Activated CD4-positive, alpha-beta memory T cell treated with anti-CD3 and anti-CD28 coated beads, Interleukin-2, amount 10 ng/mL, durations not matched to agents 7 days and 5 days (primary cell): ENCODE data around the gene LRRC37B. TPM values are rescaled to one million over a fixed set of nuclear protein-coding genes. Genes with fewer than 3 reads are reported as not detected.
A peak's percentile ranks its signal among the peaks of the same experiment; 100 is the strongest.
"Not testable (repeated sequence)": the region's sequence is repeated elsewhere in the genome, so short reads cannot be mapped to it uniquely, and the experiment has no call there.

Source experiments
- CTCF ChIA-PET: fragments of 350-600 bp; sonication (Branson Sonifier 250); formaldehyde crosslinking; loops from one replicate; lab custom pipeline; 2021; ENCODE audit warnings: antibody characterized with exemption, inconsistent platforms; lab: Charles Lee
- POLR2A ChIA-PET: fragments of 350-600 bp; sonication (Branson Sonifier 250); formaldehyde crosslinking; loops from one replicate; lab custom pipeline; 2021; ENCODE audit warnings: antibody characterized with exemption; lab: Charles Lee
- DNase-seq: peaks from one replicate; pipeline ENCODE4 v3.0.0-alpha.2; 2020
- H3K27ac Mint-ChIP-seq: one replicate; pipeline ENCODE4 v1.8.0; 2021; ENCODE audit warnings: mild to moderate bottlenecking, mixed read lengths
- H3K27me3 Mint-ChIP-seq: one replicate; pipeline ENCODE4 v1.8.0; 2021; ENCODE audit warnings: mixed read lengths
- H3K36me3 Mint-ChIP-seq: one replicate; pipeline ENCODE4 v1.8.0; 2021; ENCODE audit warnings: low read depth, mixed read lengths
- H3K4me1 Mint-ChIP-seq: one replicate; pipeline ENCODE4 v1.8.0; 2021; ENCODE audit warnings: mixed read lengths
- H3K4me3 Mint-ChIP-seq: one replicate; pipeline ENCODE4 v1.8.0; 2021; ENCODE audit warnings: mild to moderate bottlenecking, mixed read lengths
- H3K9me3 Mint-ChIP-seq: one replicate; pipeline ENCODE4 v1.8.0; 2021; ENCODE audit warnings: mixed read lengths
- total RNA-seq, 2 experiments: library from RNA; stranded (reverse); gene quantifications; one replicate each; pipeline ENCODE4 v1.2.3, GENCODE V29; 2021

The LRRC37B gene
- total RNA-seq, 2 experiments from 2014 or later: 41.1 to 44.9 TPM

DNA sequence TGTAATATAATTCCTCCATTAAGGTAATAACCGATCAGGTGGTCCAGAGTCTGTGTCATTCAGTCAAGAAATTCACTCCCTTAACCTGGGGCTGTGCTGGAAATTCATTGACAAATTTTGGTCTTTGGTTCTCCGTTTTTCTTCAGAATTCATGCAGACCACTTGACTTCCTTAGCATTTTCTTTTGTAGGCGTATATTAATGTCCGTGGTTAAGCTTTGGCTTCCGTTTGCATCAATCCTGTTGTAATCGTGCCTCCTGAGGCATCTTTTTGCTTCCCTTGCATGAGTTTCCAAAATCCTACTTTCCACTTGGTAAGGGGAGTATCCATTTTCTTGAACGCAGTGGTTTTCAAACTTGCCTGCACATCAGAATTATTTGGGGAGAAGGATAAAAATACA is 9.0 kb downstream of the LRRC37B start:
- Mint-ChIP-seq H3K4me1 (peaks cover 52% of the 10 kb centered on the region), H3K27ac (peak overlapping the region; percentile 62), H3K27me3 (no peaks in the 10 kb centered on the region), H3K36me3 (peaks cover 45% of the 10 kb centered on the region), H3K9me3 (no peaks in the 10 kb centered on the region), H3K4me3 (no peak overlapping the region)
- ChIA-PET CTCF (interaction anchor here (1.0 kb wide), 1 partner anchor 9 kb away, joined by 6 read pairs; the partner anchor contains the start of gene LRRC37B), POLR2A (interaction anchor here (1.8 kb wide), 1 partner anchor 9 kb away, joined by 7 read pairs; the partner anchor contains the start of gene LRRC37B)
- DNase-seq: no peak

- POLR2A ChIA-PET: no interaction called here
- peaks cover 32% of the 10 kb centered on the region for H3K4me1 Mint-ChIP-seq
- H3K27ac Mint-ChIP-seq: no peak overlapping the region
- H3K9me3 Mint-ChIP-seq: no peaks in the 10 kb centered on the region
- CTCF ChIA-PET: no interaction called here
- H3K4me3 Mint-ChIP-seq: no peak overlapping the region
- no peaks in the 10 kb centered on the region for H3K27me3 Mint-ChIP-seq
- H3K36me3 Mint-ChIP-seq: peaks cover 47% of the 10 kb centered on the region
- DNase-seq: no peak
Measured at GRCh38 chr17:32019228-32019627, 12.0 kb downstream of the LRRC37B start.

GRCh38 chr17:32020943-32021614 is 13.9 kb downstream of the LRRC37B start:
- no peak overlapping the region for H3K4me3 Mint-ChIP-seq
- H3K27me3 Mint-ChIP-seq: no peaks in the 10 kb centered on the region
- ChIA-PET POLR2A (no interaction called here), CTCF (no interaction called here)
- peaks cover 27% of the 10 kb centered on the region for H3K4me1 Mint-ChIP-seq
- peaks cover 44% of the 10 kb centered on the region for H3K36me3 Mint-ChIP-seq
- no peaks in the 10 kb centered on the region for H3K9me3 Mint-ChIP-seq
- DNase-seq: no peak
- no peak overlapping the region for H3K27ac Mint-ChIP-seq

DNA sequence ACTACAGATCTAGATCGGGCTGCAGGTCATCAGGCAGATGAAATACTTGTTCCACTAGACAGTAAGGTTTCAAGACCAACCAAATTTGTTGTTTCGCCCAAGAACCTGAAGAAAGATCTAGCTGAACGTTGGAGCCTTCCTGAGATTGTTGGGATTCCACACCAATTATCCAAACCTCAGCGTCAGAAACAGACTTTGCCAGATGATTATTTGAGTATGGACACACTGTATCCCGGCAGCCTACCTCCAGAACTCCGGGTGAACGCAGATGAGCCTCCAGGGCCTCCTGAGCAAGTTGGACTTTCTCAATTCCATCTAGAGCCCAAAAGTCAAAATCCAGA is 14.4 kb downstream of the LRRC37B start:
- DNase-seq: no peak
- H3K4me1 Mint-ChIP-seq: peaks cover 22% of the 10 kb centered on the region
- H3K36me3 Mint-ChIP-seq: peaks cover 40% of the 10 kb centered on the region
- H3K27me3 Mint-ChIP-seq: no peaks in the 10 kb centered on the region
- no peak overlapping the region for H3K4me3 Mint-ChIP-seq
- no peak overlapping the region for H3K27ac Mint-ChIP-seq
- ChIA-PET CTCF (no interaction called here), POLR2A (no interaction called here)
- no peaks in the 10 kb centered on the region for H3K9me3 Mint-ChIP-seq

DNA sequence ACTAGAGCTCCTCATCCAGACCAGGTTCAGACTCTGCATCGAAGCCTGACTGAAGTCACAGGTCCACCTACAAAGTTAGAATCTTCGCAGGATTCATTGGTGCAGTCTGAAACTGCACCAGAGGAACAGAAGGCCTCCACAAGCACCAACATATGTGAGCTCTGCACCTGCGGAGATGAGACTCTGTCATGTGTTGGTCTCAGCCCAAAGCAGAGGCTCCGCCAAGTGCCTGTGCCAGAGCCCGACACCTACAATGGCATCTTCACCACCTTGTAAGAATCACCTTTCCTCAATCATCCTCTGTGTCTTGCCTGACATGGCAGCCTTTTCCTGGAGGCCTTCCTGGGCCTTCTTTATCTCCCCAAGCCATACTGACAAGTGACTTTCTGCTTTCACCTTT is 15.4 kb downstream of the LRRC37B start:
- H3K27ac Mint-ChIP-seq, CTCF ChIA-PET, H3K4me3 Mint-ChIP-seq: not testable (repeated sequence)

GRCh38 chr17:32027271-32027670 is 20.1 kb downstream of the LRRC37B start:
- H3K27ac Mint-ChIP-seq, H3K4me1 Mint-ChIP-seq, CTCF ChIA-PET, POLR2A ChIA-PET, H3K27me3 Mint-ChIP-seq, H3K4me3 Mint-ChIP-seq, H3K36me3 Mint-ChIP-seq, H3K9me3 Mint-ChIP-seq, DNase-seq: not testable (repeated sequence)

More for the DNA sequence above, 15.4 kb downstream of the LRRC37B start:
- H3K27me3 Mint-ChIP-seq, H3K9me3 Mint-ChIP-seq, POLR2A ChIA-PET, DNase-seq: not testable (repeated sequence)
- peaks cover 12% of the 10 kb centered on the region for H3K4me1 Mint-ChIP-seq
- H3K36me3 Mint-ChIP-seq: peaks cover 36% of the 10 kb centered on the region

- Mint-ChIP-seq H3K27ac (no peak overlapping the region), H3K4me3 (no peak overlapping the region)
Measured at GRCh38 chr17:32033223-32033622, 26.0 kb downstream of the LRRC37B start.

DNA sequence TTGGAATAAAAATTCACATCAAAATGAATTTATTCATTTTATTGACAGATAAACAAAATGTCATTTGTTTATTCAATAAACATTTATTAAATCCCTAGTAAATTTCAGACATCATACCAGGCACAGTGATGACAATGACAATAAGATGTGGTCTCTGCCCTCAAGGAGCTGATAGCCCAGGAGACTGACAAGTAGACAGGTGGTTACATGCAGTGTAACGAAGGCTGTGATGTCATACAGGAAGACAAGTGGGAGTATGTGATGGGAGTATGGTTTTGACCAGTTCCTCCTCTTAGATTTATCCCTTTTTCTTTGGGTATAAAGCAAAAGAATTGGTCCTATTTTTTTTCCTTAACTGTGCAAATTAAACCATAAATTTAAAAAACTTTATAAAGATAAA is 26.6 kb downstream of the LRRC37B start:
- H3K4me1 Mint-ChIP-seq, POLR2A ChIA-PET, H3K27ac Mint-ChIP-seq, H3K27me3 Mint-ChIP-seq, DNase-seq, H3K9me3 Mint-ChIP-seq, H3K4me3 Mint-ChIP-seq: not testable (repeated sequence)
- CTCF ChIA-PET: interaction anchor here (0.6 kb wide), 1 partner anchor 188 kb away, joined by 3 read pairs; no protein-coding TSS in a partner anchor
- peaks cover 33% of the 10 kb centered on the region for H3K36me3 Mint-ChIP-seq

More at GRCh38 chr17:32033223-32033622, 26.0 kb downstream of the LRRC37B start:
- ChIA-PET CTCF (no interaction called here), POLR2A (no interaction called here)
- DNase-seq: no peak
- Mint-ChIP-seq H3K27me3 (no peaks in the 10 kb centered on the region), H3K36me3 (peaks cover 30% of the 10 kb centered on the region), H3K4me1 (peaks cover 1% of the 10 kb centered on the region), H3K9me3 (no peaks in the 10 kb centered on the region)

DNA sequence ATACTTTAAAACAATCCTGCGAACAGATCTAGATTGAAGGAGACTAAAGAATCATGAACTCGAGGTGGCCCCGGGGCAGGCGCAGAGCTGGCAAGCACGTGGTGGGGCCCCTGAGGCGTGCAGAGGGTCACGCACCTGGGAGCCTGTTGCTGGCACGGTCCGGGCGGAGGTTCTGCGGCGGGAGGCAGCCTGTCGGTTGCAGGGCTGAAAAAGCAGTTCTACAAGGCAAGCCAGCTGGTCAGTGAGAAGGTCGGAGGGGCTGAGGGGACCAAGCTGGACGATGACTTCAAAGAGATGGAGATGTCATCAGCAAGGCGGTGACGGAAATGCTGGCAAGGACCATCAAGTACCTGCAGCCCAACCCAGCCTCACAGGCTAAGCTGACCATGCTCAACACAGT is 33.1 kb downstream of the LRRC37B start:
- H3K4me3 Mint-ChIP-seq, CTCF ChIA-PET, DNase-seq, H3K9me3 Mint-ChIP-seq, H3K27ac Mint-ChIP-seq, H3K4me1 Mint-ChIP-seq, POLR2A ChIA-PET, H3K27me3 Mint-ChIP-seq: not testable (repeated sequence)
- peaks cover 33% of the 10 kb centered on the region for H3K36me3 Mint-ChIP-seq

DNA sequence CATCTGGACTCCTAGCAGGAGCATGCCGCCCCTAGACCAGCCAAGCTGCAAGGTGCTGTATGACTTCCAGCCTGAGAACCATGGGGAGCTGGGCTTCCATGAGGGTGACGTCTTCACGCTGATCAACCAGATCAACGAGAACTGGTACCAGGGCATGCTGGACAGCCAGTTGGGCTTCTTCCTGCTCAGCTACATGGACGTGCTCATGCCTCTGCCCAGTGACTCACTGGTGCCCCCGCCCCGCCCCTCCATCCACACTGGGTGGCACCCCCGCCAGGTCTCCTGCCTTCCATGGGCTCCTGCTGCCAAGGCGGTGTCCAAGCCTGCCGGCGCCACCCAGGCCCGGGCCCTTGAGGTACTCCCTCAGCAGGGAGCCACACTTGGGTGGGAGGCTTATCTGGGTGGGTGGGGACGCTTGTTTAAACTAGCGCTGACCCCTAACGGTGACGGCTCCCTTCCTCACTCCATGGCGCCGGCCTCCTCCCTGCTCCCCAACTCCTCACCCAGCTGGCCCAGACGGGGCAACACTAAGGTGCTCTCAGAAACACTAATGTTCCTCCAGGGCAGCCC is 34.2 kb downstream of the LRRC37B start:
- H3K4me3 Mint-ChIP-seq, H3K9me3 Mint-ChIP-seq, CTCF ChIA-PET, H3K4me1 Mint-ChIP-seq, POLR2A ChIA-PET, H3K27ac Mint-ChIP-seq, H3K27me3 Mint-ChIP-seq, DNase-seq: not testable (repeated sequence)
- H3K36me3 Mint-ChIP-seq: peaks cover 24% of the 10 kb centered on the region

GRCh38 chr17:32042266-32042665 is 35.1 kb downstream of the LRRC37B start:
- POLR2A ChIA-PET, H3K27me3 Mint-ChIP-seq, DNase-seq, H3K4me1 Mint-ChIP-seq, H3K9me3 Mint-ChIP-seq, CTCF ChIA-PET, H3K4me3 Mint-ChIP-seq, H3K27ac Mint-ChIP-seq: not testable (repeated sequence)
- peaks cover 21% of the 10 kb centered on the region for H3K36me3 Mint-ChIP-seq

DNA sequence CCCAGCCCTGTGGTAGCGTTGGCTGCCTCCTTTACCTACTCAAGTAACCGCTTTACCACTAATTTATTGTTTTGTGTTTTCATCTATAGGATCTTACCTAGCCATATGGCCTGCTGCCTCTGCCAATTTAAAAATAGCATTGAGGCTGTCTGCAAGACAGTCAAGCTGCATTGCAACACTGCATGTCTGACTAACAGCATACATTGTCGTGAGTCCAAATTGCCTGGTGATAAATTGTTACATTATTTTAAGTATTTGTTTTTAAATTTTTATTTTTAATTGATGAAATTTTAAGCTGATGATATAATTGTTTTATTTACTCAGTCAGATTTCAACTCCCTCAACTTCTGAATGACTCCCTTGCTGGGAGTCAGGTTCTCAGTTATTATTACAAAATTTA is 38.4 kb downstream of the LRRC37B start:
- H3K9me3 Mint-ChIP-seq, CTCF ChIA-PET, POLR2A ChIA-PET: not testable (repeated sequence)

DNA sequence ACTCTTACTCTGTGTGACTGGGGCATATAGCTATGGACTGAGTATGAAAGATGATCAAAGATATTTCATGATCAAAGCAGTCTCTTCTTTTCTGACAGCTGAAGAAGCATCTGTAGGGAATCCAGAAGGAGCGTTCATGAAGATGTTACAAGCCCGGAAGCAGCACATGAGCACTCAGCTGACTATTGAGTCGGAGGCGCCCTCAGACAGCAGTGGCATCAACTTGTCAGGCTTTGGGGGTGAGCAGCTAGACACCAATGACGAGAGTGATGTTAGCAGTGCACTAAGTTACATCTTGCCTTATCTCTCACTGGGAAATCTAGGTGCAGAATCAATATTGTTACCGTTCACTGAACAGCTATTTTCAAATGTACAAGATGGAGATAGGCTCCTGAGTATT is 40.5 kb downstream of the LRRC37B start:
- H3K4me3 Mint-ChIP-seq, H3K4me1 Mint-ChIP-seq, POLR2A ChIA-PET, DNase-seq, CTCF ChIA-PET, H3K27ac Mint-ChIP-seq, H3K9me3 Mint-ChIP-seq, H3K27me3 Mint-ChIP-seq: not testable (repeated sequence)
- H3K36me3 Mint-ChIP-seq: peaks cover 11% of the 10 kb centered on the region

More for the DNA sequence above, 38.4 kb downstream of the LRRC37B start:
- DNase-seq, H3K27ac Mint-ChIP-seq, H3K27me3 Mint-ChIP-seq, H3K4me1 Mint-ChIP-seq, H3K4me3 Mint-ChIP-seq: not testable (repeated sequence)
- H3K36me3 Mint-ChIP-seq: peaks cover 14% of the 10 kb centered on the region

- H3K27me3 Mint-ChIP-seq, CTCF ChIA-PET, DNase-seq, H3K4me1 Mint-ChIP-seq, H3K36me3 Mint-ChIP-seq, H3K4me3 Mint-ChIP-seq, H3K9me3 Mint-ChIP-seq, H3K27ac Mint-ChIP-seq, POLR2A ChIA-PET: not testable (repeated sequence)
Measured at GRCh38 chr17:32054985-32055384, 47.8 kb downstream of the LRRC37B start.
